ENCODE results near the gene NEBL.

NEBL gene

DNA sequence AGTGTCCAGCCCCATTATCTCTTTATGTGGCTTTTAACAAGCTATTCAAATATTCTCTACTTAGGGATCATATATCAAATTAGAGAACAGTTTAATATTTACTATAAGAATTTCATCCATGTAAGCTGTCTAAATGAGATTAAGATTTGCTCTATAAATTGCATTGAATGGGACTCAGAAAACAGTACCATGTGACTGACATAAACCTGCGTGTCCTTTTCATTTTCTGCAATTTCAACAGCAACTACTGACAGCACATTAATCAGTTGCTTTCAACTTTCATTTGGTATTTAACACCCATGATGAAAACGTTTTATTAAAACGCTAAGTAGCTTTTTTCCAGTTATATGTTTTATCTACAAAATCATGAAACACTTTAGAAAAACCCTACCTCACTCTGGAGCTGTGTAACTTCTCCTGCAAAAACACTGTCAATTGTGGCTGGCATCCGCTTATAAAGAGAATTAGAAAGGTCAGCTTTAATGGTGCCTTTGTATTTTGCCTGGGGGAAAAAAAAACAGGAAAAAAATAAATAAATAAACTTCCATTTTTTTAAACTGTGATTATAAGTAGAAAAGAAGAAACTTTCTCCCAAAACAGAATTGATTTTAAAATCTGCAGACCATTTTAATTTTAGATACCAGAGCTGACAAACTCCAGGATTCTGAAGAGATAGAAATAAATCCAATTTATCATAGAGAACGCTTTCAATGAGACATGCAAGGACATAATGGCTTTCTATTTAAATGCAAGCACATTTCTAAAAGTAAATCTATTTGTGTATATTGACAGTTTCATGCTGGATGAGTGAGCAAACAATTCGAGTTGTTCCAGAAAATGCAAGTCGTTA lies 9.2 kb downstream of the NEBL start:
- Histone ChIP-seq H3K36me3 (ENCODE audit: control insufficient read depth in 2 of 2, insufficient read depth in 2 of 2, low read length in 2 of 2) (no peaks in the 10 kb centered on the region), H3K27me3 (ENCODE audit: control insufficient read depth in 1 of 2, insufficient read depth in 2 of 2, low read length in 2 of 2) (no peaks in the 10 kb centered on the region), H3K4me1 (ENCODE audit: control insufficient read depth, insufficient read depth, low read length) (no peaks in the 10 kb centered on the region), H3K27ac (ENCODE audit: low read length) (no peak overlapping the region), H3K9me3 (ENCODE audit: control insufficient read depth in 2 of 2, low read length in 2 of 2) (no peaks in the 10 kb centered on the region), H3K4me3 (ENCODE audit: low read length in 2 of 2) (no peak overlapping the region), H3K9ac (ENCODE audit: low read length in 2 of 2) (no peak overlapping the region)

DNA sequence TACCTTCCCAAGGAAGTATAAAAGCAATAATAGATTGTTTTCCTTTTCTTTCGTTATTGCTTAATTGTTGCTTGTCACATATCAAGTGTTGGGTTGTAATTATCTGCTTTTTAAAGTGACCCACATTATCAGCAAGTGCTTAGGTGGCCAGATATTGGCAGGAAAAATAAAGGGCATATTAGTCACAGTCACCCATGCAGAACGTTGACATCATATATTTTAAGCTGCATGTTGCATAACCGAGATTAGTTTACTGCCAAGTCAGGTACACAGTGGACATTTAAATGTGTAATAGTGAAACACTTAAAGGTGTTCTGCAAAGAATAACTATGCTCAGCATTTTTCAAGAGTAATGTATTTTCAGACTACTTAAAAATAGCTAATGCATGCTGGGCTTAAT lies 11.4 kb downstream of the NEBL start:
- no peak overlapping the region for H3K27ac ChIP-seq (ENCODE audit: low read length)

DNA sequence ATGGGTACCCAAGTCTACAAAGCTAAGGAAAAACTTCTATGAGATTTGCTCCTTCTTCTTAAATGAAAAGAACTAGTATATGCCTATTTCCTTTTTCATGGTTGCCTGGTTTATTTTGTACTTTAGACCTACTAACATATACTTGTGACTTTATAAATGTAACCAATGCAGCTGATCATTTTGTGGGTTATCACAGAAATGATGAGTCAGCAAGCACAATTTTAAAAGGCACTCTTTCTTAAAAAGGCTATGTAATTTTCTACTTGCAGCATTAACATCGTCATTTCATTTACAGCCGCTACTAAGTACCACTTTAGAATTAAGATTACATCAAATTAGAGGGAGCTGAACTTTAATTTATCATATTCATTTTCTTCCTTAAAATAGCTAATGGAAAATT lies 13.6 kb downstream of the NEBL start:
- H3K9ac ChIP-seq (ENCODE audit: low read length in 2 of 2): no peak overlapping the region
- no peaks in the 10 kb centered on the region for H3K36me3 ChIP-seq (ENCODE audit: control insufficient read depth in 2 of 2, insufficient read depth in 2 of 2, low read length in 2 of 2)

More for the DNA sequence above, 11.4 kb downstream of the NEBL start:
- H3K36me3 ChIP-seq (ENCODE audit: control insufficient read depth in 2 of 2, insufficient read depth in 2 of 2, low read length in 2 of 2): no peaks in the 10 kb centered on the region
- H3K9me3 ChIP-seq (ENCODE audit: control insufficient read depth in 2 of 2, low read length in 2 of 2): no peaks in the 10 kb centered on the region
- H3K9ac ChIP-seq (ENCODE audit: low read length in 2 of 2): no peak overlapping the region
- H3K27me3 ChIP-seq (ENCODE audit: control insufficient read depth in 1 of 2, insufficient read depth in 2 of 2, low read length in 2 of 2): no peaks in the 10 kb centered on the region
- no peaks in the 10 kb centered on the region for H3K4me1 ChIP-seq (ENCODE audit: control insufficient read depth, insufficient read depth, low read length)
- H3K4me3 ChIP-seq (ENCODE audit: low read length in 2 of 2): no peak overlapping the region

GRCh38 chr10:20882091-20882490 lies 15.0 kb downstream of the NEBL start:
- Histone ChIP-seq H3K27me3 (ENCODE audit: control insufficient read depth in 1 of 2, insufficient read depth in 2 of 2, low read length in 2 of 2) (no peaks in the 10 kb centered on the region), H3K4me1 (ENCODE audit: control insufficient read depth, insufficient read depth, low read length) (no peaks in the 10 kb centered on the region), H3K9ac (ENCODE audit: low read length in 2 of 2) (no peak overlapping the region), H3K9me3 (ENCODE audit: control insufficient read depth in 2 of 2, low read length in 2 of 2) (no peaks in the 10 kb centered on the region), H3K4me3 (ENCODE audit: low read length in 2 of 2) (no peak overlapping the region), H3K27ac (ENCODE audit: low read length) (no peak overlapping the region), H3K36me3 (ENCODE audit: control insufficient read depth in 2 of 2, insufficient read depth in 2 of 2, low read length in 2 of 2) (no peaks in the 10 kb centered on the region)

More for the DNA sequence above, 13.6 kb downstream of the NEBL start:
- no peaks in the 10 kb centered on the region for H3K27me3 ChIP-seq (ENCODE audit: control insufficient read depth in 1 of 2, insufficient read depth in 2 of 2, low read length in 2 of 2)
- H3K4me1 ChIP-seq (ENCODE audit: control insufficient read depth, insufficient read depth, low read length): no peaks in the 10 kb centered on the region
- H3K4me3 ChIP-seq (ENCODE audit: low read length in 2 of 2): no peak overlapping the region
- H3K9me3 ChIP-seq (ENCODE audit: control insufficient read depth in 2 of 2, low read length in 2 of 2): no peaks in the 10 kb centered on the region
- no peak overlapping the region for H3K27ac ChIP-seq (ENCODE audit: low read length)

DNA sequence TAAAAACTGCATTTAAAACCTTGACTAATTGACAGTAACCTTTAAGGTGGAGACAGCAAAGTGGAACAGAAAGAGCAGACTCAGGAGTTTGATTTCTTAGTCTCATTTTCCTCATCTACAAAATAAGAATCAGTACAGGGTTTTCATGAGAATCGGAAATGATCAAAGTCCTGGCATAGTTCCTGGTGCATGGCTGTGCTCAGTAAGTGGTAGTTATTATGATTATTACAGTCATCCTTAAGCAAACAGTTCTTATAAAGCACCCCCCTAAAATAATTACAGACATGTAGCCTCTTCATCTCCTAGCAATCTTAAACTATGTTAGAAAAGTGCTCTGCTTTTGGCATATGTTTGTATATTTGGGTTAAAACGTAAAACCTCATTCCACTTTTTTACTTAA lies 18.0 kb downstream of the NEBL start:
- Histone ChIP-seq H3K36me3 (ENCODE audit: control insufficient read depth in 2 of 2, insufficient read depth in 2 of 2, low read length in 2 of 2) (no peaks in the 10 kb centered on the region), H3K4me1 (ENCODE audit: control insufficient read depth, insufficient read depth, low read length) (no peaks in the 10 kb centered on the region), H3K9ac (ENCODE audit: low read length in 2 of 2) (no peak overlapping the region), H3K9me3 (ENCODE audit: control insufficient read depth in 2 of 2, low read length in 2 of 2) (no peaks in the 10 kb centered on the region), H3K4me3 (ENCODE audit: low read length in 2 of 2) (no peak overlapping the region), H3K27ac (ENCODE audit: low read length) (no peak overlapping the region), H3K27me3 (ENCODE audit: control insufficient read depth in 1 of 2, insufficient read depth in 2 of 2, low read length in 2 of 2) (no peaks in the 10 kb centered on the region)

DNA sequence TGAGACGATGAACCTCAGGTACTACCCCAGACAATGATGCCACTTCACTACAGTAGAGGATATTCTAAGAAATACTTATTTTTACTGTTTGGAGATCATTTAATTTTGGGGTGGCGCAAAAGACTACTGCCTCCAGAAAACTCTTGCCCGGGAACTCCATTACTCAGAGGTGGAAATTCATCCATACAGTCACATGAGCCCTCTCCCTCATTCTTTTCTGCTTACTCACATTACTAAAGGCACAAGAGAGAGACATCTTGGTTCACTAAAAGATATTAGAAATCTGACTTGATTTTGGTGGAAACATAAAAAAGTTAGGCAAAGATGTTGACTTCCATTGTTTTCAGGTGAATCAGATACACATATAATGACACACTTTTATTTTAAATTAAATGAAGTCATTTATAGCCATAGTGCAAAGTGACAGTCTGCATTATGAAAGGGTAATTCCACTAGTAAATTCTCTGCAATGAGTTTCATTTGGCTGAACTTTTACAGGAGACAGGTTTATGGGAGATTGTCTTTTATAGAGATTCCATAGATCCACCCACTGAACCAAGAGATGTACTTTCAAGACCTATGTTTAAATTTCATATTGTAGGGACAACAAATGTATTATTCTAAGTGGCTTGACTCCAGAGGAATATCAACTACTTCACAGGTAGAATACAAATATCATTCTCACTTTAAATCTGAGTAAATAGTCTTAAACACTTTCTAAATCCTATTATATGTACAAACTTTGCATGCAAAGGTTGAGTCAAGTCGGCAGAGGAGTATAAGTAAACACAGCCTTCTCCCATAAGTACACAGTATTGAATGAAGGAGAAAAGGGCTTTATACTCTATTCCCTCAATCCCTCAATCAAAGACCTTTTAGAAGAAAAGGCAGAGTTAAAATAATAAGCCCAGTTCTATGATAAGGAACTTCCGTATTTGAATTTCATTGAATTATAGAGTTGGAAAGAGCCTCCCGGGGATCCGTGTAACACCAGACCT lies 18.8 kb downstream of the NEBL start:
- no peak overlapping the region for H3K27ac ChIP-seq (ENCODE audit: low read length)
- H3K9me3 ChIP-seq (ENCODE audit: control insufficient read depth in 2 of 2, low read length in 2 of 2): no peaks in the 10 kb centered on the region
- no peak overlapping the region for H3K4me3 ChIP-seq (ENCODE audit: low read length in 2 of 2)
- no peaks in the 10 kb centered on the region for H3K27me3 ChIP-seq (ENCODE audit: control insufficient read depth in 1 of 2, insufficient read depth in 2 of 2, low read length in 2 of 2)
- H3K4me1 ChIP-seq (ENCODE audit: control insufficient read depth, insufficient read depth, low read length): no peaks in the 10 kb centered on the region
- no peak overlapping the region for H3K9ac ChIP-seq (ENCODE audit: low read length in 2 of 2)
- H3K36me3 ChIP-seq (ENCODE audit: control insufficient read depth in 2 of 2, insufficient read depth in 2 of 2, low read length in 2 of 2): no peaks in the 10 kb centered on the region

GRCh38 chr10:20877554-20877953 lies 19.6 kb downstream of the NEBL start:
- Histone ChIP-seq H3K4me3 (ENCODE audit: low read length in 2 of 2) (no peak overlapping the region), H3K27me3 (ENCODE audit: control insufficient read depth in 1 of 2, insufficient read depth in 2 of 2, low read length in 2 of 2) (no peaks in the 10 kb centered on the region), H3K36me3 (ENCODE audit: control insufficient read depth in 2 of 2, insufficient read depth in 2 of 2, low read length in 2 of 2) (no peaks in the 10 kb centered on the region), H3K4me1 (ENCODE audit: control insufficient read depth, insufficient read depth, low read length) (no peaks in the 10 kb centered on the region), H3K9me3 (ENCODE audit: control insufficient read depth in 2 of 2, low read length in 2 of 2) (no peaks in the 10 kb centered on the region), H3K9ac (ENCODE audit: low read length in 2 of 2) (no peak overlapping the region), H3K27ac (ENCODE audit: low read length) (no peak overlapping the region)

DNA sequence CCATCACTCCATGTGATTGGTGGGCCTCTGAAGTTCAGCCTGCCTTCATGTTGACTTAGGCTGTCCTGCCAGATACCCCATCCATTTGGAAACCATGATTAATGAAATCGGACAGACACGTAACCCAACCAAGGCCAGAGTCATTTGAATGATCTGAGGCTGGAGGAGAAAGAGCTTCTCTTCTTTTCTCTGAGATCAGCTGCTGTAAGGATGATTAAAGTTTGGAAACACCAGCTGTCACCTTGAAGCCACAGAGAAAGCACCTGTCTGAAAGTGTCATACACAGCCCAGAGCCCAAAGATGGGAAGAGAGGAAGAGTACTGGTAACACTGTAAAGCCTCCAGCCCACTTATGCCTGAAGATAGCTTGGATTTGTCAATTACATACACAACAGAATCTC lies 22.9 kb downstream of the NEBL start:
- Histone ChIP-seq H3K9ac (ENCODE audit: low read length in 2 of 2) (no peak overlapping the region), H3K27ac (ENCODE audit: low read length) (no peak overlapping the region), H3K4me1 (ENCODE audit: control insufficient read depth, insufficient read depth, low read length) (no peaks in the 10 kb centered on the region), H3K9me3 (ENCODE audit: control insufficient read depth in 2 of 2, low read length in 2 of 2) (no peaks in the 10 kb centered on the region), H3K36me3 (ENCODE audit: control insufficient read depth in 2 of 2, insufficient read depth in 2 of 2, low read length in 2 of 2) (no peaks in the 10 kb centered on the region), H3K4me3 (ENCODE audit: low read length in 2 of 2) (no peak overlapping the region), H3K27me3 (ENCODE audit: control insufficient read depth in 1 of 2, insufficient read depth in 2 of 2, low read length in 2 of 2) (no peaks in the 10 kb centered on the region)

GRCh38 chr10:20871970-20872369 lies 25.1 kb downstream of the NEBL start:
- no peak overlapping the region for H3K27ac ChIP-seq (ENCODE audit: low read length)
- H3K36me3 ChIP-seq (ENCODE audit: control insufficient read depth in 2 of 2, insufficient read depth in 2 of 2, low read length in 2 of 2): no peaks in the 10 kb centered on the region
- no peaks in the 10 kb centered on the region for H3K9me3 ChIP-seq (ENCODE audit: control insufficient read depth in 2 of 2, low read length in 2 of 2)
- no peak overlapping the region for H3K4me3 ChIP-seq (ENCODE audit: low read length in 2 of 2)
- no peaks in the 10 kb centered on the region for H3K27me3 ChIP-seq (ENCODE audit: control insufficient read depth in 1 of 2, insufficient read depth in 2 of 2, low read length in 2 of 2)
- H3K4me1 ChIP-seq (ENCODE audit: control insufficient read depth, insufficient read depth, low read length): no peaks in the 10 kb centered on the region
- no peak overlapping the region for H3K9ac ChIP-seq (ENCODE audit: low read length in 2 of 2)

DNA sequence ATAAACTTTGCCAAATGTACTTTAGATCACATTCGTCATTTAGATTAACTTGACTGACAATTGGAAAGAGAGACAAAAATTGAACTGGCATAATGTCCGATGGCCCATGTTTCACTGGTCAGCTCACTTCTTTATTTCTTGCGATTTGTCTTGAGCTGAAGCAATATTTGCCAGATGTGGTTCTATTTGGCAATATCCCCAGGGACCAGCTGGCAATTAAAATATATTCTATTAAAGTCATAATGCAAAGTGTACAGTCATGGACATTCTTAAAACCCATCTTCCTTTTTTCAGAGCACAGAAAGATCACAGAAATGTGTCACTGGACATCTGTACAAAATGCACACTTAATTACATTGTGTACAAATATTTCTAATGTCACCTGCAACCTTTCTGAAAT lies 26.3 kb downstream of the NEBL start:
- Histone ChIP-seq H3K4me1 (ENCODE audit: control insufficient read depth, insufficient read depth, low read length) (no peaks in the 10 kb centered on the region), H3K36me3 (ENCODE audit: control insufficient read depth in 2 of 2, insufficient read depth in 2 of 2, low read length in 2 of 2) (no peaks in the 10 kb centered on the region), H3K27ac (ENCODE audit: low read length) (no peak overlapping the region), H3K27me3 (ENCODE audit: control insufficient read depth in 1 of 2, insufficient read depth in 2 of 2, low read length in 2 of 2) (no peaks in the 10 kb centered on the region), H3K9ac (ENCODE audit: low read length in 2 of 2) (no peak overlapping the region), H3K9me3 (ENCODE audit: control insufficient read depth in 2 of 2, low read length in 2 of 2) (no peaks in the 10 kb centered on the region), H3K4me3 (ENCODE audit: low read length in 2 of 2) (no peak overlapping the region)

All from stomach smooth muscle (tissue), 2 donors.